Activated effector memory CD4-positive, alpha-beta T cell treated with anti-CD3 and anti-CD28 coated beads, Interleukin-2, amount 50 U/mL, for 16 hours (primary cell): Measurements from ENCODE around the gene OCA2.

Experiments used
- DNase-seq: peaks from one replicate; pipeline ENCODE4 v3.0.0-alpha.2; 2020

OCA2 gene

GRCh38 chr15:27866505-27867165, 232.5 kb downstream of the OCA2 start:
- DNase-seq: no peak

- no peak for DNase-seq
These were observed 233.2 kb downstream of the OCA2 start for GRCh38 chr15:27865926-27866325.

GRCh38 chr15:27865323-27865922, 233.7 kb downstream of the OCA2 start:
- DNase-seq: no peak

- DNase-seq: no peak
These were observed 234.4 kb downstream of the OCA2 start for GRCh38 chr15:27864719-27865118.

GRCh38 chr15:27864086-27864485, 235.0 kb downstream of the OCA2 start:
- no peak for DNase-seq

GRCh38 chr15:27863000-27863399, 236.1 kb downstream of the OCA2 start:
- no peak for DNase-seq

GRCh38 chr15:27861171-27861570, 237.9 kb downstream of the OCA2 start:
- DNase-seq: no peak

GRCh38 chr15:27855137-27855536, 244.0 kb downstream of the OCA2 start:
- no peak for DNase-seq

- no peak for DNase-seq
These were observed 244.5 kb downstream of the OCA2 start for GRCh38 chr15:27854601-27855000.

GRCh38 chr15:27853624-27854455, 245.3 kb downstream of the OCA2 start:
- peak; percentile 16 for DNase-seq

GRCh38 chr15:27851858-27852210, 247.3 kb downstream of the OCA2 start:
- peak; percentile 45 for DNase-seq

- peak; percentile 43 for DNase-seq
These were observed 247.9 kb downstream of the OCA2 start for GRCh38 chr15:27850981-27851857.

- DNase-seq: no peak
These were observed 249.1 kb downstream of the OCA2 start for GRCh38 chr15:27850050-27850449.

- peak; percentile 34 for DNase-seq
These were observed 250.2 kb downstream of the OCA2 start for GRCh38 chr15:27848936-27849335.

- DNase-seq: peak; percentile 41
These were observed 251.1 kb downstream of the OCA2 start for GRCh38 chr15:27847775-27848710.

GRCh38 chr15:27846722-27847395, 252.3 kb downstream of the OCA2 start:
- peak; percentile 33 for DNase-seq

- DNase-seq: peak; percentile 44
These were observed 253.4 kb downstream of the OCA2 start for GRCh38 chr15:27845535-27846369.

GRCh38 chr15:27844018-27844666, 255.0 kb downstream of the OCA2 start:
- DNase-seq: peak; percentile 10

GRCh38 chr15:27843146-27843545, 256.0 kb downstream of the OCA2 start:
- DNase-seq: peak; percentile 16

- DNase-seq: peak; percentile 22
These were observed 256.6 kb downstream of the OCA2 start for GRCh38 chr15:27842526-27842925.
